ENCODE data around the gene EYA2. TPM values are rescaled to one million over a fixed set of nuclear protein-coding genes. Genes with fewer than 3 reads are reported as not detected.

Gene EYA2
- total and polyA plus RNA-seq, 4 donors, result 0.17 to 0.54 (median 0.23) TPM; not detected in 1

DNA sequence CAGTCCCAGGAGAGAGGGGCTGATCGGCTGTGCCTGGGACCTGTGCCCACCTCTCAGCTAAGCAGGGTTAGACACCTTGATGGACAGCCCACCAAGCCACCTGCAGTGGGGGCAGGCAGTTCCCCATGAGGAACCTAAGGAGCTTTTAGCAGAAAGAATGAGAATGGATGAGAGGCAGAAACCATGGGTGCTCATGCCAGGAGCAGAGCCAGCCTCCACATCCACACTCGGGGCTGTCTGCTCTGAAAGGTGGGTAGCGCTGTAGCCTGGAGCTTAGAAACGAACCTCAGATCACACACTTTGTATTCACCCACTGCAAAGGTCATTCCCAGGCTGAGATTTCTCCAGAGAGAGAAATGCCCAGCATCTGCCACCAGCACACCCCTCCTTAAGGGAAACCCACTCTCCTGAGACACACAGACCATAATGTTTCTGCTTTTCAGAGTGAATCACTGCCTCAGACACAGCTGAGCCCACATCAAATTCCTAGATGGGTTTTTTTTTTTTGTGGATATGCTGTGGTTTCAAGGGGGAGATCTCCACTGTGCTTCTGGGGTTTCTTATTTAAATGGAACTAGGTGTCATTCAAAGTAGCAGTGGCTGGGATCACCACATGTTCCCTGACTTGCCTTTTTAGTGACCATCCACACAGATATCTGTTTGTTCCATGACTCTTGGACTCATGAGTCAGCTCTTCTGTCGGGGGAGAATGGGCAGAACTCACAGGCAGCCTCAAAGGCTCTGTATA lies 218.9 kb downstream of the EYA2 start:
- no peaks in the 10 kb centered on the region for H3K36me3 ChIP-seq (ENCODE audit: control insufficient read depth in 4 of 4, insufficient read depth in 3 of 4, low read depth in 1 of 4, low read length in 3 of 4)
- peaks cover 0 to 12% (median 5%) of the 10 kb centered on the region in 4 donors for H3K9me3 ChIP-seq (ENCODE audit: control insufficient read depth in 4 of 4, low read length in 3 of 4)
- no peaks in the 10 kb centered on the region for H3K4me1 ChIP-seq (ENCODE audit: control insufficient read depth in 4 of 4, insufficient read depth in 4 of 4, low read length in 3 of 4)
- H3K4me3 ChIP-seq (ENCODE audit: low read depth in 1 of 3, low read length in 3 of 3), result no peak overlapping the region
- no peak for DNase-seq (ENCODE audit: low spot score)
- no peak overlapping the region for H3K27ac ChIP-seq (ENCODE audit: low read depth in 1 of 2, low read length in 2 of 2)
- H3K27me3 ChIP-seq (ENCODE audit: control insufficient read depth in 4 of 4, insufficient read depth in 4 of 4, low read length in 3 of 4), result no peaks in the 10 kb centered on the region
- H3K9ac ChIP-seq (ENCODE audit: low read depth in 1 of 2, low read length in 2 of 2), result no peak overlapping the region
- TF ChIP-seq YY1 (IDR thresholded peaks at IDR 0.05) (no peak), RAD21 (IDR thresholded peaks at IDR 0.05) (no peak), TAF1 (conservative IDR thresholded peaks at IDR 0.05) (no peak), FOXA1 (IDR thresholded peaks at IDR 0.05) (no peak), SP1 (IDR thresholded peaks at IDR 0.05) (no peak), FOXA2 (IDR thresholded peaks at IDR 0.05) (no peak), HNF4G (IDR thresholded peaks at IDR 0.05) (no peak), GABPA (IDR thresholded peaks at IDR 0.05 in 1 of 2, conservative IDR thresholded peaks at IDR 0.05 in 1 of 2) (no peak), JUND (IDR thresholded peaks at IDR 0.05) (no peak), RXRA (IDR thresholded peaks at IDR 0.05) (no peak), EGR1 (IDR thresholded peaks at IDR 0.05; ENCODE audit: low read depth in 2 of 2) (no peak), HNF4A (conservative IDR thresholded peaks at IDR 0.05) (no peak)
- TF ChIP-seq, protein P1, sequence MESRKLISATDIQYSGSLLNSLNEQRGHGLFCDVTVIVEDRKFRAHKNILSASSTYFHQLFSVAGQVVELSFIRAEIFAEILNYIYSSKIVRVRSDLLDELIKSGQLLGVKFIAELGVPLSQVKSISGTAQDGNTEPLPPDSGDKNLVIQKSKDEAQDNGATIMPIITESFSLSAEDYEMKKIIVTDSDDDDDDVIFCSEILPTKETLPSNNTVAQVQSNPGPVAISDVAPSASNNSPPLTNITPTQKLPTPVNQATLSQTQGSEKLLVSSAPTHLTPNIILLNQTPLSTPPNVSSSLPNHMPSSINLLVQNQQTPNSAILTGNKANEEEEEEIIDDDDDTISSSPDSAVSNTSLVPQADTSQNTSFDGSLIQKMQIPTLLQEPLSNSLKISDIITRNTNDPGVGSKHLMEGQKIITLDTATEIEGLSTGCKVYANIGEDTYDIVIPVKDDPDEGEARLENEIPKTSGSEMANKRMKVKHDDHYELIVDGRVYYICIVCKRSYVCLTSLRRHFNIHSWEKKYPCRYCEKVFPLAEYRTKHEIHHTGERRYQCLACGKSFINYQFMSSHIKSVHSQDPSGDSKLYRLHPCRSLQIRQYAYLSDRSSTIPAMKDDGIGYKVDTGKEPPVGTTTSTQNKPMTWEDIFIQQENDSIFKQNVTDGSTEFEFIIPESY (IDR thresholded peaks at IDR 0.05), result no peak
- TF ChIP-seq, protein P2, sequence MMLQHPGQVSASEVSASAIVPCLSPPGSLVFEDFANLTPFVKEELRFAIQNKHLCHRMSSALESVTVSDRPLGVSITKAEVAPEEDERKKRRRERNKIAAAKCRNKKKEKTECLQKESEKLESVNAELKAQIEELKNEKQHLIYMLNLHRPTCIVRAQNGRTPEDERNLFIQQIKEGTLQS (IDR thresholded peaks at IDR 0.05), result no peak
- TF ChIP-seq, protein P3, sequence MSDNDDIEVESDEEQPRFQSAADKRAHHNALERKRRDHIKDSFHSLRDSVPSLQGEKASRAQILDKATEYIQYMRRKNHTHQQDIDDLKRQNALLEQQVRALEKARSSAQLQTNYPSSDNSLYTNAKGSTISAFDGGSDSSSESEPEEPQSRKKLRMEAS (IDR thresholded peaks at IDR 0.05), result no peak
- TF ChIP-seq, protein P4, sequence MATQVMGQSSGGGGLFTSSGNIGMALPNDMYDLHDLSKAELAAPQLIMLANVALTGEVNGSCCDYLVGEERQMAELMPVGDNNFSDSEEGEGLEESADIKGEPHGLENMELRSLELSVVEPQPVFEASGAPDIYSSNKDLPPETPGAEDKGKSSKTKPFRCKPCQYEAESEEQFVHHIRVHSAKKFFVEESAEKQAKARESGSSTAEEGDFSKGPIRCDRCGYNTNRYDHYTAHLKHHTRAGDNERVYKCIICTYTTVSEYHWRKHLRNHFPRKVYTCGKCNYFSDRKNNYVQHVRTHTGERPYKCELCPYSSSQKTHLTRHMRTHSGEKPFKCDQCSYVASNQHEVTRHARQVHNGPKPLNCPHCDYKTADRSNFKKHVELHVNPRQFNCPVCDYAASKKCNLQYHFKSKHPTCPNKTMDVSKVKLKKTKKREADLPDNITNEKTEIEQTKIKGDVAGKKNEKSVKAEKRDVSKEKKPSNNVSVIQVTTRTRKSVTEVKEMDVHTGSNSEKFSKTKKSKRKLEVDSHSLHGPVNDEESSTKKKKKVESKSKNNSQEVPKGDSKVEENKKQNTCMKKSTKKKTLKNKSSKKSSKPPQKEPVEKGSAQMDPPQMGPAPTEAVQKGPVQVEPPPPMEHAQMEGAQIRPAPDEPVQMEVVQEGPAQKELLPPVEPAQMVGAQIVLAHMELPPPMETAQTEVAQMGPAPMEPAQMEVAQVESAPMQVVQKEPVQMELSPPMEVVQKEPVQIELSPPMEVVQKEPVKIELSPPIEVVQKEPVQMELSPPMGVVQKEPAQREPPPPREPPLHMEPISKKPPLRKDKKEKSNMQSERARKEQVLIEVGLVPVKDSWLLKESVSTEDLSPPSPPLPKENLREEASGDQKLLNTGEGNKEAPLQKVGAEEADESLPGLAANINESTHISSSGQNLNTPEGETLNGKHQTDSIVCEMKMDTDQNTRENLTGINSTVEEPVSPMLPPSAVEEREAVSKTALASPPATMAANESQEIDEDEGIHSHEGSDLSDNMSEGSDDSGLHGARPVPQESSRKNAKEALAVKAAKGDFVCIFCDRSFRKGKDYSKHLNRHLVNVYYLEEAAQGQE (IDR thresholded peaks at IDR 0.05), result no peak
- TF ChIP-seq, protein P5, sequence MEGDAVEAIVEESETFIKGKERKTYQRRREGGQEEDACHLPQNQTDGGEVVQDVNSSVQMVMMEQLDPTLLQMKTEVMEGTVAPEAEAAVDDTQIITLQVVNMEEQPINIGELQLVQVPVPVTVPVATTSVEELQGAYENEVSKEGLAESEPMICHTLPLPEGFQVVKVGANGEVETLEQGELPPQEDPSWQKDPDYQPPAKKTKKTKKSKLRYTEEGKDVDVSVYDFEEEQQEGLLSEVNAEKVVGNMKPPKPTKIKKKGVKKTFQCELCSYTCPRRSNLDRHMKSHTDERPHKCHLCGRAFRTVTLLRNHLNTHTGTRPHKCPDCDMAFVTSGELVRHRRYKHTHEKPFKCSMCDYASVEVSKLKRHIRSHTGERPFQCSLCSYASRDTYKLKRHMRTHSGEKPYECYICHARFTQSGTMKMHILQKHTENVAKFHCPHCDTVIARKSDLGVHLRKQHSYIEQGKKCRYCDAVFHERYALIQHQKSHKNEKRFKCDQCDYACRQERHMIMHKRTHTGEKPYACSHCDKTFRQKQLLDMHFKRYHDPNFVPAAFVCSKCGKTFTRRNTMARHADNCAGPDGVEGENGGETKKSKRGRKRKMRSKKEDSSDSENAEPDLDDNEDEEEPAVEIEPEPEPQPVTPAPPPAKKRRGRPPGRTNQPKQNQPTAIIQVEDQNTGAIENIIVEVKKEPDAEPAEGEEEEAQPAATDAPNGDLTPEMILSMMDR (IDR thresholded peaks at IDR 0.05; ENCODE audit: low read depth, low read length, missing input control), result no peak
- 66% methylated on average over 5 of the region's 5 CpGs for WGBS
